HG03432 (cell line): ENCODE results near the gene ZNRF1.
"Not testable (repeated sequence)": the region's sequence is repeated elsewhere in the genome, so short reads cannot be mapped to it uniquely, and the experiment has no call there.

Experiments
- ATAC-seq: cut with Tn5 transposase; IDR thresholded peaks from one replicate; pipeline ENCODE4 v1.9.1; 2021; ENCODE audit warnings: mild to moderate bottlenecking, moderate library complexity; ENCODE audit not compliant: unreplicated experiment

The ZNRF1 gene

DNA sequence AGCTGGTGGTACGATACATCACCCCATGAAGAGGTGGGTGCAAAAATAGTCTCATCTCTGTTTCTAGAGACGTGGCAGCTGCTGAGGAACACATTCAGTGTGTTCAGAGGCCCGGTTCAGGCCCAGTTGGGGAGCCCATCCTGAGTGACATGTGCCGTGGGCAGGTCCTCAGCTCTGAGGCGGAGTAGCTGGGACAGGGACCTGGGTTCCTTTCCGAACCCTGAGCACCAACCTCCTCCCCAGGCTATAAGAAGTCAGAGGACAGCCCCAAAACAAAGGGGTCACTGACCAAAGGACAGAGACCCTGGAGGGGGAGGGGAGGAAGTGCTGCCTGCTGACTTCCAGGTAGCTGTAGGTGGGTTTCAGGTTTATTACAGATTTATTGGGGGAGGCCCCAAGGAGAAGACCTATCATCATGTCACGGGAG is 112.7 kb downstream of the ZNRF1 start:
- ATAC-seq: peak; percentile 1

GRCh38 chr16:75111961-75112733 is 113.3 kb downstream of the ZNRF1 start:
- ATAC-seq: no peak

GRCh38 chr16:75112734-75113491 is 114.1 kb downstream of the ZNRF1 start:
- ATAC-seq: no peak

- no peak for ATAC-seq
Observed at GRCh38 chr16:75113541-75114121, 114.8 kb downstream of the ZNRF1 start.

DNA sequence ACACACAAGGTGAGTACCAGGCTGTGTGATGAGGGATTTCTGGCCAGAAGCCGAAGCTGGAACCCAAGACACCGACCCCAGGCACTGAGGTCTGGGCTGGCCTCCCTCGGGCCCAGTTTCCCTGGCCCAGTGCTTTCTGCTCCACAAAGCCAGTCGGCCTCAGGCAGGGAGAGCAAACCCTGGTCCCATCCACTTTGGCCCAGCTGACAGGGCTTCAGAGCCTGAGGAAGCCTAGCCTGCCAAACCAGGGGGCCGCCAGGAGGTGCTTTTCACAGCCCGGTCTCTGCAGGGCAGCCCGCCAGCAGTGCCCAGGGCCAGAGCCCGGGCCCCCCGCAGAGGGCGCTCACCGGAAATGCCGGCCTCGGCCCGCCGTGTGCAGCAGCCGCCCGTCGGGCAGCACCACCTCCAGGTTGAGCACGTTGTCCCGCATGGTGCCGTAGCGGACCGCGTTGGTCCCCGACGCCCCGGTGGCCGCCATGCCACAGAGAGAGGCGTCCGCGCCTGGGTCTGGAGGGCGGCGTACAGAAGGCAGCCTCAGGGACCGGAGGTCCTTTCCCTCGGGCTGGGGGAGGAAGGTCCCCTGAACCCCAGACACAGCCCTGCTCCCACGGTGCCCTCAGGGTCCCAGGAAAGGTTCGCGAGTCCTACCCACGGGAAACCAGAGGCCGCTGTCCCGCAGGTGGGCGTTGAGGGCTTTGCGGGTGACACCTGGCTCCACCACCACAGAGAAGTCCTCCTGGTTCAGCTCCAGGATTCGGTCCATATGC is 115.5 kb downstream of the ZNRF1 start:
- no peak for ATAC-seq

DNA sequence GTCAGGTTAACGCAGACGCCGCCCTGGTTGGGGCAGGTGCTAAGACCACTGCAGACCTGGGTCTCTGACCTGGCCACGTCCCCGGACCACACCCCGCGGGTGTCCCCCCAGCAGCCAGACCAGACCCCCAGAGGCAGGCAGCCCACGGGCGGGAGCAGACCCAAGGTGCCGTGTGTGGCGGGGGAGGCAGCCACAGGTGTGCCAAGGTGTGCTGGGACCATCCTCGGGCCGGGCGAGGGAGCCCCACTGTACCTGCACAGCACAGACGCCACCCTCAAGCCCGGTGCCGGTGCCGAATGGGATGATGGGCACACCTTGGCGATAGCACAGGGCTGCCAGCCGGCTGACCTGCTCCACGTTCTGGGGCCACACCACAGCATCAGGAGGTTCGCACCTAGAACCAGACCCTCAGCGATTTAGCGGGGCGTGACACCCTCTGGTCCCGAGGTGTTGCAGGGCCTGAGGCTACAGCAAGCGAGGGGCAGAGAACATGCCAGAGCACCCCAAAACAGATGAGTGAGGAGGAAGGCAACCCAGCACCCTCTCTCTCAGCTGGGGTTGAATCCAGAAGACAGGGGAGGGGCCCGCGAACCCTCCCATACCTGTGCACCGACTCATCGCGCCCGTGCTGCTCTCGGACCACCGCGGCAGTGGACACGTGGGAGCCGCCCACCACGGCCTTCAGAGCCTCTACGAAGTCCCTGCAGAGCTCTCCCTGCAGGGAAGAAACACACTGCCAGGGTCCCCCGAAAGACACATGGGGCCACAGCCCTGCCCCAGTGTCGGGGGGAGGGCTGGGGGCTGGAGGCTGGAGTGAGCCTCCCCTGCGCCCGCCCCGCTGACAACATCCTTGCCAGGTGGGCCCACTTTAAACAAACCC is 116.4 kb downstream of the ZNRF1 start:
- ATAC-seq: no peak

DNA sequence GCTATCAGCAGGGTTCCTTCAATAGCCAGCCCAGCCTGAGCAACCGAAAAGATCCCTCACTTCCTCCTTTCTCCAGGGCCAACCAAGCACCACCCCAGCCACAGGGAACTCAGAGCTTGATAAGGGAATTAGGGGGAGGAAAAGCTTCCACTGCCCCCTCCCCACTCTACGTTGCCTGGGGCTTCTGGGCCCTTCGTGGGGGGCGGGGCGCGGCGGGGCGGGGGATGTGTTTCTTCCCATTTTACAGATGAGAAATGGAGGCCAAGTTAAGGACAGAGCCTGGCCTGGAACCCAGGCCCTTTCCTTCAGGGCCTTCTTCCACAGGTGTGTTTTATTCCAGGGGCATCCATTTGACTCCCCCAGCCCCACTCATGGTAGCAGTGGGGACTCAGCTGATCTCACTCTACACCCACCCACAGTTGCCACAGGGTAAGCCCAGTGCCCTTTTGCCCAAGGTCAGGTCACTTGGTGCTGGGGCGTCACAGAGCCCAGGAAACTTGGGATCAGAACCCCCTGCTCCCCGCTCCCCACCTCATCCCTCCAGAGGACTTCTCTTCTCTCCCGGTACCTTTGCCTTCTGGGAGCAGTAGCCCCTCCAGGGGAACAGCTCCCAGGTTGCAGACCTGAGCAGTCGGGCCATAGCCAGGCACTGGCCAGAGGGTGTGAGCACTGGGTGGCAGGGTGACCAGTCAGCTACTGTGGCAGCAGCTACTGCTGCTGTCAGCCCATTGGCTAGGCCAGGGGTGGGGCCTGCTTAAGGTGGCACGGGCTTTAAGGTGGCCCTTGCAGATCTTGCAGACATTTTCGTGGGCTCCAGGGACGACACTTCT is 117.5 kb downstream of the ZNRF1 start, which contains the start of gene LDHD:
TSS of gene LDHD (minus strand) at position 700 of the 830 bp plus-strand sequence. CDS start at position 640, 60 bp downstream.
- no peak for ATAC-seq

- ATAC-seq: no peak
Observed at GRCh38 chr16:75116911-75117245, 118.1 kb downstream of the ZNRF1 start.

- no peak for ATAC-seq
Observed at GRCh38 chr16:75118943-75119539, 120.2 kb downstream of the ZNRF1 start.

- ATAC-seq: no peak
Observed at GRCh38 chr16:75120253-75120652, 121.4 kb downstream of the ZNRF1 start.

DNA sequence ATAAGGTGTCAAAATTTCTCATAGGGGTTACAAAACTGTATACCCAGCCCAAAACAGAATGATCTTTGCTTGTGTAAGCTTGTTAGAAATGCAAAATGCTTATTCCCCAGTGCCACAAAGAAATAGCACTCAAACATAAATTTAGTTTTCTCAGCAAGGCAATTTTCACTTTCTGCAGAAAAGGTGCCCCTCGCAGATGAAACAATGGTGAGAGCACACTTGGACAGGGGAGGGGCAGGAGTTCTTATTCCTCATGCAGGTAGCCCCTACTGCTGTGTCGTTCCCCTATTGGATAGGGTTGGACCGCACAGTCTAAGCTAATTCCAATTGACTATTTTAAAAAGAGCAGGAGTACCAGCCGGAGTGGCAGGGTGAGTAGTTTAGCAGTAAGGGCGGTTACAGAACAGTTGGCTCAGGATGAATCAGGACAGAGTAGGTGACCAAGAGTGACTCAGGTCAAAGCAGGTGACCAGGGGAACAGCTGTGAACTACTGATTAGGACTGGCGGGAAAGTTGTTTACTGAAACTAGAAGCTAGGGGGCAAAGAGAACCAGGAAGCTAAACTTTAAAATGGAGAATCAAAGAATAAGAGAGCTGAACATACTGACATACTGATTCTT is 123.2 kb downstream of the ZNRF1 start:
- no peak for ATAC-seq

GRCh38 chr16:75122609-75123008 is 123.8 kb downstream of the ZNRF1 start:
- ATAC-seq: no peak

DNA sequence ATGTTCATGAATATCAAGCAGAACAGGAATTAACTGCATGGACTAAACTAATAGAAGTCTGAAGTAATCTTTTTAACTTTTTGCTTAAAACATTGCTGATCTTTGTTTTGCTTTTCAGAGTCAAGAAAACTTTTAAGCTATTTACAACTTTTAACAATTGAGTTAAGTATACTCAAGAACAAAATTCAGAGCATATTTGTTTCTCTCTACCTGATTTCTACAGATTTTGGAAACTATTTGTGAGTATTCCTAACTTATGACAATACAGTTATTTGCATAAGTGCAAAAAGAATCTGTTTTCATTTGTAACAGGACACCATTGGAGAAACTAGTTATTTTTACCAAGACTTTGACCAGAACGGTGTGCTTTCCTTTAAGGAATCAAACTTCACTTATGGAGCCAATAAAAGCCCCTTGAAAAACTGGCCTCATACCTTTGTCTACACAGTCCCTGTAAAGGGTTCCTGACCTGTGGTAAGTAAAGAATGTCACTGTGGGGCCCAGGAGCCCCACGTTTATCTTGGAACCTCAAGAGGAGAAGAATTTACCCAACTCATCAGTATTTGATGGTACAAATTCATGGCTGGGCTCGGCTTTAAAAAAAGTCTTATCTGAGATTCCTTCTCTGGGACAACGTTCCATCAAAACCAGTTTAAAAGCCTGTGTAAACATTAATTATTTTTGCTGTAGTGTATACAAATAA is 129.0 kb downstream of the ZNRF1 start:
- no peak for ATAC-seq

DNA sequence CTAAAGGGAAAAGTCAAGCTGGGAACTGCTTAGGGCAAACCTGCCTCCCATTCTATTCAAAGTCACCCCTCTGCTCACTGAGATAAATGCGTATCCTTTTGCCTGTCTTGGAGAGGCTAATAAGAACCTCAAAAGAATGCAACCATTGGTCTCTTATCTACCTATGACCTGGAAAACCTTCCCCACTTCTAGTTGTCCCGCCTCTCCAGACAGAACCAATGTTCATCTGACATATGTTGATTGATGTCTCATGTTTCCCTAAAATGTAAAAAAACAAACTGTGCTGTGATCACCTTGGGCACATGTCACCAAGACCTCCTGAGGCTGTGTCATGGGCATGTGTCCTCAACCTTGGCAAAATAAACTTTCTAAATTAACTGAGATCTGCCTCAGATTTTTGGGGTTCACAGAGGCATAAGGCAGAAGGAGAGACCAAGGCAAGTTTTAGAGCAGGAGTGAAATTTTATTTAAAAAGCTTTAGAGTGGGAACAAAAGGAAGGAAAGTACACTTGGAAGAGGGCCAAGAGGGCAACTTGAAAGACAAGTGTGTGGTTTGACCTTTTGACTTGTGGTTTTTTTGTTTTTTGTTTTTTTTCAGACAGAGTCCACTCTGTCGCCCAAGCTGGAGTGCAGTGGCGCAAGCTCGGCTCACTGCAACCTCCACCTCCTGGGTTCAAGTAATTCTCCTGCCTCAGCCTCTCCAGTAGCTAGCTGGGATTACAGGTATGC is 130.8 kb downstream of the ZNRF1 start:
- ATAC-seq: not testable (repeated sequence)

- no peak for ATAC-seq
Observed at GRCh38 chr16:75130150-75130771, 131.4 kb downstream of the ZNRF1 start.

DNA sequence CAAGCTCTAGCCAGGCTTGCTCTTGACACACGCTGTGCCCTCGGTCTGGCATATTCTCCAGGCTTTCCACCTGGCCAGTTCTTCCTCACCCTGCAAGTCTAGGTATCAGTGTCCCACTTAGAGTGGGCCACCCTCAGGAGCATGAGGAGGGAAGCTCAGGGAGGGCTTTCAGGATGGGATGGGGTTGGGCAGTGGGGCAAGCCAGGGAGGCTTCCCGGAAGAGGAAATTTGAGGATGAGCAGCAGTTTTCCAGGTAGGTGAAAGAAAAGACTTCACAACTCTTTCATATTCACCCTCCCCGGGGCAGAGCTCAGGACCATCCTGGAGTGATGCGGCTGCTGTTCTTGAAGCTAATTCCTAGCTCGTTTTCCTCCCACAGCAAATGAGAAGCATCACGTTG is 132.3 kb downstream of the ZNRF1 start:
- ATAC-seq: no peak

- no peak for ATAC-seq
Observed at GRCh38 chr16:75138233-75138632, 139.4 kb downstream of the ZNRF1 start.
